ENCODE data around the gene CNOT3.

The CNOT3 gene

DNA sequence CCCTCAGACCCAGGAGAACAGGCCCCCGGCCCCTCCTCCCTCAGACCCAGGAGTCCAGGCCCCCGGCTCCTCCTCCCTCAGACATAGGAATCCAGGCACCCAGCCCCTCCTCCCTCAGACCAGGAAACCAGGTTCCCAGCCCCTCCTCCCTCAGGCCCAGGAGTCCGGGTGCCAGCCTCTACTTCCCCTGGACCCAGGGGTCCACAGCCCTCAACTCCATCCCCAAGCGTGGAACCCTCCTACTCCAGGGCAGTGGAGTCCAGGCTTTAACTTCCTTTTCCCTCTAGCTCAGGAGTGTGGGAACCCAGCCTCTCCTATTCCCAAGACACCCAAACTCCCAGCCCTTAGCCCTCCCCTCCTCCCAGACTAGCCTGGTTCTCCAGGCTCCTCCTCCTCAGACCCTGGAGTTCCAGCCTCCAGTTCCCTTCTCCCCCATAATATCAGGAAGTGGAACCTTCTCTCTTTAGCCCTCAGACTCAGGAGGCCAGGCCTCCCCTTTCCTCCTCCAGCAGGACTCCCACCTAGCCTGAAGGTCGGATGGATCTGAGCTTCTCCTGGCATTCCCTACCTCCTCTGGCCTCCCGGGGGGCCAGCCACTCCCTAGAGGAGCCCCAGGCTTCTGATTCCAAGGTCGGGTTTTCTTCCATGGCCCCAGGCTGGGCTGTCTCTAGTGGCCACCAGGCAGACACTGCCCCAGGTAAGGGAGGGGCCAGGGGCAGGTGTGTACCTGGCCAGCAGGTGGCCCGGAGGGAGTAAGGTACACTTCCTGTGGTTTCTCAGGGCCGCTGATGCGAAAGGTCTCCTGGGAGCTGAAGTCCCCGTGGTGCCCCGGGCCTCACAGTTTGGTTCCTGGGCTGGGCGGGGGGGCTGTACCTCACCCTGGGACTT lies 35.2 kb downstream of the CNOT3 start, which contains the start of gene TMC4:
Gene TMC4, minus strand, starts transcription at position 690 of the 888 bp plus-strand sequence. Its CDS starts 43 bp downstream, at position 647.
- Histone ChIP-seq H2BK15ac (replicated peaks; ENCODE audit: low read depth) (no peak within 1 kb of the TSS), H3K18ac (ENCODE audit: low read length) (no peak within 1 kb of the TSS), H3K4ac (ENCODE audit: low read depth, low read length) (no peak within 1 kb of the TSS), H3K36me3 (ENCODE audit: control insufficient read depth, insufficient read depth, low read length) (peaks cover 3% of the 10 kb centered on the region), H3K79me2 (ENCODE audit: control insufficient read depth, insufficient read depth, low read length) (no peaks in the 10 kb centered on the region), H4K5ac (ENCODE audit: low read length) (no peak within 1 kb of the TSS), H3K4me2 (ENCODE audit: low read length) (peak within 1 kb of the TSS; percentile 4), H2BK5ac (ENCODE audit: low read length) (no peak within 1 kb of the TSS), H3K56ac (ENCODE audit: low read length) (peak within 1 kb of the TSS; percentile 60), H3K4me1 (ENCODE audit: control insufficient read depth, low read depth, low read length) (peaks cover 2% of the 10 kb centered on the region), H3K23ac (ENCODE audit: low read length) (no peak within 1 kb of the TSS), H2AK5ac (ENCODE audit: low read length) (no peak within 1 kb of the TSS), H3K9ac (ENCODE audit: low read length) (peak within 1 kb of the TSS; percentile 18), H3K27ac (ENCODE audit: low read depth, low read length) (no peak within 1 kb of the TSS), H2BK120ac (ENCODE audit: low read depth, low read length) (no peak within 1 kb of the TSS), H4K8ac (ENCODE audit: low read depth, low read length) (no peak within 1 kb of the TSS), H3K27me3 (ENCODE audit: insufficient read depth, low read length, poor library complexity) (no peaks in the 10 kb centered on the region), H3K79me1 (ENCODE audit: low read length) (no peaks in the 10 kb centered on the region), H3K4me3 (ENCODE audit: low read length) (no peak within 1 kb of the TSS)
- DNase-seq, result peak; percentile 92
- no CpG with 5 or more reads among the region's 13 CpGs for WGBS (ENCODE audit: extremely low coverage, insufficient coverage, low lambda C conversion rate)

DNA sequence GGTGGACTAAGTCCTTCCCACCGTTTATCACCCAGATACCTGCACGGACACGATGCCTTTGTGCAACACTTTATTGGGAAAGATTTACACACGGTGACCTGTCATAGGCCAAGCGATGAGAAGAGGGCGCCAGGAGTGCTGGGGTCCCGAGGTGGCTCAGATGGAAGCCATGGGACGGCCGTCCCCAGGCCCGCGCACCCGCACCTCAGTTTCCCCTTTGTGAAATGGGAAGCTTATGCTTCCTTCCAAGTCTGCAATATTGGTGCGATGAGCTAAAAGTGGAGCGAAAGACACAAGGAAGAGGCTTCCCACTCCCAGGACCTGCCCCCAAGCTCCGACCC lies 35.8 kb downstream of the CNOT3 start:
- peaks cover 2% of the 10 kb centered on the region for H3K4me1 ChIP-seq (ENCODE audit: control insufficient read depth, low read depth, low read length)
- H3K36me3 ChIP-seq (ENCODE audit: control insufficient read depth, insufficient read depth, low read length), result peaks cover 4% of the 10 kb centered on the region
- H3K4me2 ChIP-seq (ENCODE audit: low read length), result no peak overlapping the region
- H2BK5ac ChIP-seq (ENCODE audit: low read length), result no peak overlapping the region
- H2BK15ac ChIP-seq (replicated peaks; ENCODE audit: low read depth), result no peak overlapping the region
- H3K4ac ChIP-seq (ENCODE audit: low read depth, low read length), result no peak overlapping the region
- H2AK5ac ChIP-seq (ENCODE audit: low read length), result no peak overlapping the region
- WGBS (ENCODE audit: extremely low coverage, insufficient coverage, low lambda C conversion rate), result no CpG with 5 or more reads among the region's 15 CpGs
- H3K4me3 ChIP-seq (ENCODE audit: low read length), result no peak overlapping the region
- no peak overlapping the region for H2BK120ac ChIP-seq (ENCODE audit: low read depth, low read length)
- no peak for DNase-seq
- no peaks in the 10 kb centered on the region for H3K27me3 ChIP-seq (ENCODE audit: insufficient read depth, low read length, poor library complexity)
- H4K5ac ChIP-seq (ENCODE audit: low read length), result no peak overlapping the region
- H3K23ac ChIP-seq (ENCODE audit: low read length), result no peak overlapping the region
- no peak overlapping the region for H4K8ac ChIP-seq (ENCODE audit: low read depth, low read length)
- H3K27ac ChIP-seq (ENCODE audit: low read depth, low read length), result no peak overlapping the region
- no peaks in the 10 kb centered on the region for H3K79me1 ChIP-seq (ENCODE audit: low read length)
- no peak overlapping the region for H3K56ac ChIP-seq (ENCODE audit: low read length)
- no peak overlapping the region for H3K9ac ChIP-seq (ENCODE audit: low read length)
- no peak overlapping the region for H3K18ac ChIP-seq (ENCODE audit: low read length)
- no peaks in the 10 kb centered on the region for H3K79me2 ChIP-seq (ENCODE audit: control insufficient read depth, insufficient read depth, low read length)

DNA sequence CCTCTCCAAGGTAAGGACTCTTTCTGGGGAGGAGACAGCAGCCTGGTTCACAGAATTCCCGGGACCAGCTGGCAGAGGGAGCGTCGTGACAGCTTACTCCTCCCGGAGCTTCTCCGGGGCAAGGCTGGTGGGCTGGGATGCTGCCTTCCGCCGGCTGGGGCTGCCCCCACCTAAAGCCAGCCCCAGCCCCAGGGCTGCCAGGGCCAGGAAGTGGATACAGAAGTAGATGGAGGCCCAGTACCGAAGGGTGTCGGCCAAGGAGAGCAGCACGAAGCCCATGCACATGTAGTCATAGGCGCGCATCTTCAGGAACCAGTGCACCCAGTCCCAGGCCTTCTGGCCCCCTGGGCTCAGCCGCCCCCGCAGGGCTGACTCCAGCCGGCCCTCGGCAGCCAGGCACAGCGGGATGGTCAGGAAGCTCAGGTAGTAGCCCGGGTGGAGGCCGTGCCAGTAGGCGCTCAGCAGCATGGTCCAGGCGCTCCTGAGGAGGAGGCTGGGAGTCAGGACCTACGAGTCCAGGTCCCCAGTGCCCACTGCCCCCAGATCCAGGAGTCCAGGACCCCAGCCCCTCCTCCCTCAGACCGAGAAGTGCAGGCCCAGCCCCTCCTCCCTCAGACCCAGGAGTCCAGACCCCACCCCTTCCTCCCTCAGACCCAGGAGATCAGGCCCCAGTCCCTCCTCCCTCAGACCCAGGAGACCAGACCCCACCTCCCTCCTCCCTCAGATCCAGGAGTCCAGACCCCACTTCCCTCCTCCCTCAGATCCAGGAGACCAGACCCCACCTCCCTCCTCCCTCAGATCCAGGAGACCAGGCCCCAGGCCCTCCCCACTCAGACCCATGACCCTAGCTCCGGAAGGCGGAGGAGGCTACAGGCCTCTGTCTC lies 36.6 kb downstream of the CNOT3 start:
- Histone ChIP-seq H3K27ac (ENCODE audit: low read depth, low read length) (no peak overlapping the region), H2BK120ac (ENCODE audit: low read depth, low read length) (no peak overlapping the region), H3K36me3 (ENCODE audit: control insufficient read depth, insufficient read depth, low read length) (peaks cover 4% of the 10 kb centered on the region), H3K23ac (ENCODE audit: low read length) (no peak overlapping the region), H3K56ac (ENCODE audit: low read length) (no peak overlapping the region), H2BK15ac (replicated peaks; ENCODE audit: low read depth) (no peak overlapping the region), H3K4ac (ENCODE audit: low read depth, low read length) (no peak overlapping the region), H3K79me2 (ENCODE audit: control insufficient read depth, insufficient read depth, low read length) (no peaks in the 10 kb centered on the region), H3K4me1 (ENCODE audit: control insufficient read depth, low read depth, low read length) (peaks cover 2% of the 10 kb centered on the region), H3K9ac (ENCODE audit: low read length) (no peak overlapping the region), H2AK5ac (ENCODE audit: low read length) (no peak overlapping the region), H3K27me3 (ENCODE audit: insufficient read depth, low read length, poor library complexity) (no peaks in the 10 kb centered on the region), H3K79me1 (ENCODE audit: low read length) (no peaks in the 10 kb centered on the region), H3K4me2 (ENCODE audit: low read length) (no peak overlapping the region), H4K5ac (ENCODE audit: low read length) (no peak overlapping the region), H4K8ac (ENCODE audit: low read depth, low read length) (no peak overlapping the region), H3K18ac (ENCODE audit: low read length) (no peak overlapping the region), H3K4me3 (ENCODE audit: low read length) (no peak overlapping the region), H2BK5ac (ENCODE audit: low read length) (no peak overlapping the region)
- DNase-seq, result no peak
- no CpG with 5 or more reads among the region's 25 CpGs for WGBS (ENCODE audit: extremely low coverage, insufficient coverage, low lambda C conversion rate)

DNA sequence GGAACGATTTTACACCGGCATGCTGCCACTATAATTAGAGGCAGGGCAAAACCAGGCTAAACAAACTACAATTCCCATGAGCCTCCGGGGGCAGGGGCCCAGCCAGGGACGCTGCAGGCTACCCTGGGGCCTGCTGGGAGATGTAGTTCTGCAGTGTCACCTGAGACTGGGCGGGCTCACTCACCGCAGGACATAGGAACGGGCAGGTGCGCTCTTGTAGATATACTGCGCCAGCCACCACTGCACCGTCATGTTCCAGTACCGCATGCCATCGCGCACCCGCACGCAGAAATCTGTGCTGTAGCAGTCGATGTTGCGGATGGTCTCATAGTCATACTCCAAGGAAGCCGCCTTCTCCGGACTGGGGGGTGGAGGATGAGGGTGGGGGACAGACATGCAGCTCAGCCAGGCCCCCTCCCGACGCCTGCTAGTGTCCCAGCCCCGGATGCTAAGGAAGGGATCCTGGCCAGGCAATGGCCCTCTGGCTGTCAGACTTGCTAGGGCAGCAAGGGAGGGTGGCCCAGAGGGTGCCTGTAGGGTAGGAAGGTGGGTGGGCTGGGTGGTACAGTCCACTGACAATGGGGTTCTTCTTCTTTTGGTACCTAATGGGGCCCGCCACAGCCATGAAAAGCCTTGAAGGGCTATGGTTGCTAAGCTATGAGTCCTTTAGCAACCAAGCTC lies 41.2 kb downstream of the CNOT3 start:
- no peak overlapping the region for H3K23ac ChIP-seq (ENCODE audit: low read length)
- no peak overlapping the region for H3K27ac ChIP-seq (ENCODE audit: low read depth, low read length)
- no peak overlapping the region for H3K4me2 ChIP-seq (ENCODE audit: low read length)
- H3K9ac ChIP-seq (ENCODE audit: low read length), result no peak overlapping the region
- peak; percentile 51 for DNase-seq
- H3K4ac ChIP-seq (ENCODE audit: low read depth, low read length), result no peak overlapping the region
- no peak overlapping the region for H4K5ac ChIP-seq (ENCODE audit: low read length)
- H3K27me3 ChIP-seq (ENCODE audit: insufficient read depth, low read length, poor library complexity), result no peaks in the 10 kb centered on the region
- no peaks in the 10 kb centered on the region for H3K79me1 ChIP-seq (ENCODE audit: low read length)
- no CpG with 5 or more reads among the region's 23 CpGs for WGBS (ENCODE audit: extremely low coverage, insufficient coverage, low lambda C conversion rate)
- H2BK15ac ChIP-seq (replicated peaks; ENCODE audit: low read depth), result no peak overlapping the region
- no peaks in the 10 kb centered on the region for H3K79me2 ChIP-seq (ENCODE audit: control insufficient read depth, insufficient read depth, low read length)
- no peaks in the 10 kb centered on the region for H3K4me1 ChIP-seq (ENCODE audit: control insufficient read depth, low read depth, low read length)
- H3K4me3 ChIP-seq (ENCODE audit: low read length), result no peak overlapping the region
- H3K56ac ChIP-seq (ENCODE audit: low read length), result no peak overlapping the region
- H2BK5ac ChIP-seq (ENCODE audit: low read length), result no peak overlapping the region
- no peak overlapping the region for H2AK5ac ChIP-seq (ENCODE audit: low read length)
- H4K8ac ChIP-seq (ENCODE audit: low read depth, low read length), result no peak overlapping the region
- no peak overlapping the region for H3K18ac ChIP-seq (ENCODE audit: low read length)
- H2BK120ac ChIP-seq (ENCODE audit: low read depth, low read length), result no peak overlapping the region
- H3K36me3 ChIP-seq (ENCODE audit: control insufficient read depth, insufficient read depth, low read length), result peaks cover 8% of the 10 kb centered on the region

DNA sequence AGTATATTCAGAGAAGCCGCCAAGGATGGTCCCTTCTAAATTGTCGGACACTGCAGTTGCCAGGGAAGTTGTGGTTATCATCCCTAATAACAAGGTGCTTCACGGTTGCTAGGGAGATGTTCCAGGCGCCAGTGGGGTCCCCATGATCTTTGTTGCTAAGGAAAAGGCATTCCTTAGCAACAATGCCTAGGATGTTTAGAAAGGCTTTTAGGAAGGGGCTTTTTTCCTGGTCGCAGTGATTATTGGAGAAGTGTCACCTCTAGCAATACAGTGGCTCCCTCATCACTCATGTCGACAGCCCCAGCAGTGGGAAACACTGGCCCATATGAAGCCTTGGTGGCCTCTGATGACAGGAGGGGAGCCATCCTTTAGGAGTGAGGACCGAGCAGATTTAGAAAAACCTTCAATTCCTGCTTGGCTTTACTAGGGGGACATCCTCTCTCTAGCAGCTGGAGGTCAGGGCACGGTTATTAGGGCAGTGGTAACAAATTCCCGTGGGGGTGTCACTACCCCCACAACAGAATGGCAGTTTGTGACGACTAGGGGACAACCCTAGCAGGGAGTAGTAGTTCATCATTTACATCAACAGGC lies 41.8 kb downstream of the CNOT3 start:
- Histone ChIP-seq H3K27ac (ENCODE audit: low read depth, low read length) (no peak overlapping the region), H3K4me1 (ENCODE audit: control insufficient read depth, low read depth, low read length) (no peaks in the 10 kb centered on the region), H2BK120ac (ENCODE audit: low read depth, low read length) (no peak overlapping the region), H3K56ac (ENCODE audit: low read length) (no peak overlapping the region), H3K4me3 (ENCODE audit: low read length) (no peak overlapping the region), H3K23ac (ENCODE audit: low read length) (no peak overlapping the region), H3K4ac (ENCODE audit: low read depth, low read length) (no peak overlapping the region), H3K4me2 (ENCODE audit: low read length) (no peak overlapping the region), H3K18ac (ENCODE audit: low read length) (no peak overlapping the region), H2AK5ac (ENCODE audit: low read length) (no peak overlapping the region), H3K27me3 (ENCODE audit: insufficient read depth, low read length, poor library complexity) (no peaks in the 10 kb centered on the region), H3K9ac (ENCODE audit: low read length) (no peak overlapping the region), H4K5ac (ENCODE audit: low read length) (no peak overlapping the region), H4K8ac (ENCODE audit: low read depth, low read length) (no peak overlapping the region), H2BK15ac (replicated peaks; ENCODE audit: low read depth) (no peak overlapping the region), H3K79me2 (ENCODE audit: control insufficient read depth, insufficient read depth, low read length) (no peaks in the 10 kb centered on the region), H3K79me1 (ENCODE audit: low read length) (no peaks in the 10 kb centered on the region), H2BK5ac (ENCODE audit: low read length) (no peak overlapping the region), H3K36me3 (ENCODE audit: control insufficient read depth, insufficient read depth, low read length) (peaks cover 8% of the 10 kb centered on the region)
- no CpG with 5 or more reads among the region's 10 CpGs for WGBS (ENCODE audit: extremely low coverage, insufficient coverage, low lambda C conversion rate)
- DNase-seq, result no peak
